NT2/D1 (cell line): ENCODE results near the gene C4orf50.

Experiments used
- DNase-seq: peaks from one replicate; pipeline ENCODE4 v3.0.0-alpha.2; 2011; ENCODE audit warnings: low read depth, low spot score
- H3K27me3 ChIP-seq: 2 replicates; pipeline ENCODE4 v1.6.0; 2011; ENCODE audit warnings: mild to moderate bottlenecking; ENCODE audit not compliant: insufficient read length, insufficient read depth
- H3K36me3 ChIP-seq: 2 replicates; pipeline ENCODE4 v1.6.1; 2011; ENCODE audit warnings: mild to moderate bottlenecking, low read length, mixed read lengths; ENCODE audit not compliant: insufficient read depth, insufficient read length
- H3K4me1 ChIP-seq: 2 replicates; pipeline ENCODE4 v1.5.1; 2011; ENCODE audit not compliant: insufficient read depth, insufficient read length
- H3K4me3 ChIP-seq: 2 replicates; pipeline ENCODE4 v1.5.1; 2011; ENCODE audit warnings: low read depth; ENCODE audit not compliant: insufficient read length
- H3K9ac ChIP-seq: 2 replicates; pipeline ENCODE4 v1.6.0; 2011; ENCODE audit warnings: low read depth; ENCODE audit not compliant: insufficient read length
- H3K9me3 ChIP-seq: 2 replicates; pipeline ENCODE4 v1.5.1; 2011; ENCODE audit warnings: mild to moderate bottlenecking, low read length; ENCODE audit not compliant: insufficient read depth
- SUZ12 ChIP-seq: IDR thresholded peaks from 2 replicates; pipeline ENCODE4 v1.6.1; 2011; ENCODE audit not compliant: insufficient read length, insufficient read depth; ENCODE audit errors: extremely low read depth
- YY1 ChIP-seq: IDR thresholded peaks from 2 replicates; pipeline ENCODE4 v1.6.1; 2011; ENCODE audit not compliant: insufficient read length, insufficient read depth
- ZNF274 ChIP-seq: IDR thresholded peaks from 2 replicates; pipeline ENCODE4 v1.6.1; 2011; ENCODE audit warnings: mild to moderate bottlenecking, low read depth, low read length

C4orf50 gene

DNA sequence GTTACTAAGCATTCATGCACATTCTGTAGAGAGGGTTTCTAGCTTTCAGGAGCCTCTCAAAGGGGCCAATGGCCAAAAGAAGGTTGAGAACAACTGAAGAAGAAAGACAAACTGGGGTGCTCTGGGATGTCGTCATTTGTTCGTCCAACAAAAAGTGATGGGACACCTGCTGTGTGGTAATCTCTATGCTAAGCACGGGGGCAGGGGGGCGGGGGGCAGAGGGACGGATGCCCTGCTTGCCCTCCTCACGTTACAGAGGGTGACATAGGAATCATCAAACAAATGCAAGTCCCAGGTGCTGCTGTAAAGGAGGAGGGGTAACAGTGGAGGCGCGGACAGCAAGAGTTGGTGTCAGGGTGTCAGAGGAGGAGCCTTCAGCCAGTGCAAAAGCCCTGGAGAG, 112.5 kb downstream of the C4orf50 start:
- no peak for DNase-seq
- TF ChIP-seq ZNF274 = no peak
- no peak for TF ChIP-seq YY1
- TF ChIP-seq SUZ12 = no peak
- Histone ChIP-seq H3K9ac (no peak overlapping the region), H3K36me3 (no peaks in the 10 kb centered on the region), H3K9me3 (0 out of 2 replicates have a peak, but pooled peaks cover 4% of the 10 kb centered on the region), H3K27me3 (peaks cover 45% of the 10 kb centered on the region), H3K4me3 (no peak overlapping the region), H3K4me1 (peaks cover 8% of the 10 kb centered on the region)

DNA sequence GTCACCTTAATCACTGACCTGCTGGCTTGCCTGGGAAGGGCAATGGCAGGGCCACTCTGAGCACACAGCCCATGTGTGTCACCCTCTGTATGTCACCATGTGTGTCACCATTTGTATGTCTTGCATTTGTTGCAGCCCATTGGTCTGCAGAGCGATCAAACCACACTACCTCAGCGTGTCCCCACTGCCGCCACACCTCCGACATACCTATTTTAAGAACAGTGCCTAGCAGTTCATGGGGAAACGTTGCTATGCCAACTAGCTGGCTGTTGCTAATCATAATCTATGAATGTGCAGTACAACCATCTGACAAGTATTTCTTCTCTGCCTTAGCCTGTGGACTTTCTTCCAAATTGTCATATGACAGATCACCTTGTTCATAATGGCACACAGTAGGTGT, 117.4 kb downstream of the C4orf50 start:
- Histone ChIP-seq H3K4me3 (no peak overlapping the region), H3K9ac (no peak overlapping the region), H3K9me3 (peaks cover 7% of the 10 kb centered on the region), H3K4me1 (peaks cover 2% of the 10 kb centered on the region), H3K27me3 (peaks cover 53% of the 10 kb centered on the region), H3K36me3 (no peaks in the 10 kb centered on the region)
- TF ChIP-seq YY1 (no peak), ZNF274 (no peak), SUZ12 (no peak)
- no peak for DNase-seq

- TF ChIP-seq YY1 (no peak), ZNF274 (no peak), SUZ12 (no peak)
- Histone ChIP-seq H3K4me1 (peaks cover 2% of the 10 kb centered on the region), H3K9ac (no peak overlapping the region), H3K4me3 (no peak overlapping the region), H3K36me3 (no peaks in the 10 kb centered on the region), H3K27me3 (peaks cover 61% of the 10 kb centered on the region), H3K9me3 (peaks cover 7% of the 10 kb centered on the region)
- no peak for DNase-seq
These were observed 118.3 kb downstream of the C4orf50 start for GRCh38 chr4:5899881-5900280.

- TF ChIP-seq ZNF274 = no peak
- TF ChIP-seq YY1 = no peak
- no peak for TF ChIP-seq SUZ12
- DNase-seq = no peak
- no peak overlapping the region for H3K4me3 ChIP-seq
- no peaks in the 10 kb centered on the region for H3K36me3 ChIP-seq
- peaks cover 7% of the 10 kb centered on the region for H3K9me3 ChIP-seq
- no peak overlapping the region for H3K9ac ChIP-seq
- H3K4me1 ChIP-seq = peaks cover 2% of the 10 kb centered on the region
- peaks cover 61% of the 10 kb centered on the region for H3K27me3 ChIP-seq
These were observed 118.8 kb downstream of the C4orf50 start for GRCh38 chr4:5899396-5899795.

GRCh38 chr4:5897674-5898073, 120.6 kb downstream of the C4orf50 start:
- Histone ChIP-seq H3K4me3 (no peak overlapping the region), H3K27me3 (peaks cover 68% of the 10 kb centered on the region), H3K9ac (no peak overlapping the region), H3K9me3 (peaks cover 7% of the 10 kb centered on the region), H3K36me3 (no peaks in the 10 kb centered on the region), H3K4me1 (peaks cover 2% of the 10 kb centered on the region)
- TF ChIP-seq YY1 (no peak), SUZ12 (no peak), ZNF274 (no peak)
- DNase-seq = no peak

DNA sequence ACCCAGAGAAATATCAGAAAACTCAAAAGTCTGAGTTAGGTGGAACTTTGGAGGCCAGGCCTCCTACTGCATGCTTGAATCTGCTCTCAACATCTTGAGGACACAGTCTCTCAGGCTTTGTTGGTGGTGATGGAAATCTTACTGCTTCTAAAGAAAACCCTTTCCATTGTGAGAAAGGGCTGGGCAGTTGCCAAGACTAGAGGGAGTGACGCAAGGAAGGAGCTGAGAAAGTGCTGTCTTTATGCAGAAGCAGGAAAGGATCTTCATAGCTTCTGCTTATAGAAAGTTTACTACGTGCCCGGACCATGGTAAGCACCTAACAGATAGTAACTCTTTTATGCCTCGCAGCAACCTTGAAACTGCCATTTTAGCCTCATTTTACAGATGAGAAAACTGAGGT, 122.9 kb downstream of the C4orf50 start:
- no peak overlapping the region for H3K4me3 ChIP-seq
- DNase-seq = no peak
- H3K9ac ChIP-seq = no peak overlapping the region
- no peaks in the 10 kb centered on the region for H3K36me3 ChIP-seq
- H3K4me1 ChIP-seq = peaks cover 8% of the 10 kb centered on the region
- TF ChIP-seq ZNF274 = no peak
- TF ChIP-seq SUZ12 = no peak
- TF ChIP-seq YY1 = no peak
- H3K27me3 ChIP-seq = peaks cover 78% of the 10 kb centered on the region
- H3K9me3 ChIP-seq = peaks cover 7% of the 10 kb centered on the region

DNA sequence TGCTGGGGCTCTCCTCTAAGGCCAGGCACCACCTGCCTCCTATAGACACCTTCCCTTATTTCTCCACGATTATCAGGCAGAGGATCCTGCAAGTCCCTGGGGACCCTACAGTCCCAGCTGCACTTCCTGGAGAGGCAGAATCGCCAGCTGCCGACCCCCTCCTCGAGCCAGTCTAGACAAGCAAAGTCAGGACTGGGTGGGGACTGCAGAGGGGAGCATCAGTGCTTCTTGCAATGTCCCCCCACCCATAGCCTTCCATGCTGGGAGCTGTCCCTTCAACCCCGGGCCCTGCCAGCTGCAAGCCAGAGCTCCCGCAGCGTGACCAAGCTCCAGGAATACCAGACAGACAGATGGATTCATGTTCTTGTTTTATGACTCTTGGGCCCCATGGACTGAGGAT, 124.0 kb downstream of the C4orf50 start:
- Histone ChIP-seq H3K9ac (no peak overlapping the region), H3K36me3 (no peaks in the 10 kb centered on the region), H3K4me3 (no peak overlapping the region), H3K9me3 (peaks cover 7% of the 10 kb centered on the region), H3K4me1 (peaks cover 15% of the 10 kb centered on the region), H3K27me3 (peaks cover 83% of the 10 kb centered on the region)
- no peak for DNase-seq
- TF ChIP-seq YY1 = no peak
- TF ChIP-seq ZNF274 = no peak
- no peak for TF ChIP-seq SUZ12

DNA sequence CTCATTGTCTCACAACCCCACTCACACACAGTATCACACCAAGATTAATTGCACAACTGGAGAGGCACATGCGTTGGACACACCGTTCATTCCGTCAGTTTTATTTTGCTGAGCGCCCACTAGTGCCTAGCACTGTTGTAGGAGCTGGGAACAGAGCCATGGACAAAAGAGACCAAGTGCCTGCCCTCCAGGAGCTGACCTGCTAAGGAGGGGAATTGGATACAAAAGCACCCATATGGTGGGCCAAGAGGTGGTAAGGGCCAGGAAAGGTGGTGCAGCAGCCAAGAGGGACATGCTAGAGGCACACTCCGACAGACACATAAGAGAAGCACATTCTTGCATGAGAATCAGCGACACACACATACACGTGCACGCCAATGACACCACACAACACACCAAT, 124.6 kb downstream of the C4orf50 start:
- peaks cover 20% of the 10 kb centered on the region for H3K4me1 ChIP-seq
- peak overlapping the region; percentile 10 for H3K4me3 ChIP-seq
- no peak for DNase-seq
- H3K9me3 ChIP-seq = peaks cover 7% of the 10 kb centered on the region
- no peak for TF ChIP-seq SUZ12
- H3K27me3 ChIP-seq = peaks cover 88% of the 10 kb centered on the region
- no peaks in the 10 kb centered on the region for H3K36me3 ChIP-seq
- H3K9ac ChIP-seq = no peak overlapping the region
